Measurements from ENCODE around the gene ZNF428. TPM values are rescaled to one million over a fixed set of nuclear protein-coding genes. Genes with fewer than 3 reads are reported as not detected.
A peak's percentile ranks its signal among the peaks of the same experiment; 100 is the strongest.
"Not testable (repeated sequence)": the region's sequence is repeated elsewhere in the genome, so short reads cannot be mapped to it uniquely, and the experiment has no call there.

Gene ZNF428
- total RNA-seq, 2 donors from 2014 or later = 51.7 to 108 TPM

- H3K9me3 ChIP-seq = no peaks in the 10 kb centered on the region
- TF ChIP-seq POLR2AphosphoS5 (IDR thresholded peaks at IDR 0.05) (peak; percentile 84), POLR2A (IDR thresholded peaks at IDR 0.05) (no peak)
- H3K27ac ChIP-seq = peak overlapping the region; percentile 65 to 70
- intact Hi-C loops (cut with DNase I) = no loop called here
- no peaks in the 10 kb centered on the region for H3K27me3 ChIP-seq (replicated peaks; ENCODE audit: insufficient read depth)
- peaks cover 7% of the 10 kb centered on the region for H3K4me1 ChIP-seq (replicated peaks)
- no peaks in the 10 kb centered on the region for H3K36me3 ChIP-seq
- WGBS = 47% methylated on average over 7 of the region's 7 CpGs
- peak; percentile 79 for DNase-seq (ENCODE audit: low spot score)
- no peak overlapping the region for H3K4me3 ChIP-seq
Observed at GRCh38 chr19:43606569-43607229, 12.7 kb downstream of the ZNF428 start.

- Histone ChIP-seq H3K36me3 (no peaks in the 10 kb centered on the region), H3K4me3 (no peak overlapping the region), H3K27ac (peak overlapping the region; percentile 65 to 70), H3K27me3 (replicated peaks; ENCODE audit: insufficient read depth) (no peaks in the 10 kb centered on the region), H3K9me3 (no peaks in the 10 kb centered on the region), H3K4me1 (replicated peaks) (peaks cover 11% of the 10 kb centered on the region)
- DNase-seq (ENCODE audit: low spot score) = no peak
- WGBS = 54% methylated on average over 7 of the region's 7 CpGs
- no peak for TF ChIP-seq POLR2AphosphoS5 (IDR thresholded peaks at IDR 0.05)
- intact Hi-C loops (cut with DNase I) = no loop called here
Observed at GRCh38 chr19:43605875-43606568, 13.4 kb downstream of the ZNF428 start.

GRCh38 chr19:43600326-43600725 lies 19.1 kb downstream of the ZNF428 start:
- H3K9me3 ChIP-seq; H3K36me3 ChIP-seq; intact Hi-C loops (cut with DNase I); H3K4me3 ChIP-seq; H3K27me3 ChIP-seq (replicated peaks; ENCODE audit: insufficient read depth): not testable (repeated sequence)
- WGBS = 43% methylated on average over 5 of the region's 5 CpGs
- H3K27ac ChIP-seq = peak overlapping the region; percentile 77 to 97
- DNase-seq (ENCODE audit: low spot score) = peak; percentile 25
- peaks cover 26% of the 10 kb centered on the region for H3K4me1 ChIP-seq (replicated peaks)

- TF ChIP-seq POLR2AphosphoS5 (IDR thresholded peaks at IDR 0.05) = peak; percentile 41
- TF ChIP-seq CTCF (IDR thresholded peaks at IDR 0.05) = peak in 1 of 4 experiments; percentile 21
- TF ChIP-seq POLR2A (IDR thresholded peaks at IDR 0.05) = no peak
- peak overlapping the region; percentile 77 to 97 for H3K27ac ChIP-seq
- H3K36me3 ChIP-seq = peaks cover 0 to 3% of the 10 kb centered on the region in 2 donors
- intact Hi-C loops (cut with DNase I) = no loop called here
- H3K9me3 ChIP-seq = no peaks in the 10 kb centered on the region
- DNase-seq (ENCODE audit: low spot score) = peak; percentile 65
- 40% methylated on average over 4 of the region's 4 CpGs for WGBS
- H3K27me3 ChIP-seq (replicated peaks; ENCODE audit: insufficient read depth) = no peaks in the 10 kb centered on the region
- peaks cover 26% of the 10 kb centered on the region for H3K4me1 ChIP-seq (replicated peaks)
- no peak overlapping the region for H3K4me3 ChIP-seq
Observed at GRCh38 chr19:43599635-43600295, 19.7 kb downstream of the ZNF428 start.

- TF ChIP-seq CTCF (IDR thresholded peaks at IDR 0.05) (no peak), POLR2AphosphoS5 (IDR thresholded peaks at IDR 0.05) (no peak), POLR2A (IDR thresholded peaks at IDR 0.05) (no peak)
- WGBS = 86% methylated on average over 19 of the region's 19 CpGs
- intact Hi-C loops (cut with DNase I) = no loop called here
- DNase-seq (ENCODE audit: low spot score) = no peak
- Histone ChIP-seq H3K36me3 (peaks cover 0 to 3% of the 10 kb centered on the region in 2 donors), H3K9me3 (no peaks in the 10 kb centered on the region), H3K27me3 (replicated peaks; ENCODE audit: insufficient read depth) (no peaks in the 10 kb centered on the region), H3K4me3 (no peak overlapping the region), H3K4me1 (replicated peaks) (peaks cover 30% of the 10 kb centered on the region), H3K27ac (peak overlapping the region; percentile 77 to 97)
Observed at GRCh38 chr19:43598445-43599240, 20.8 kb downstream of the ZNF428 start.

- DNase-seq (ENCODE audit: low spot score) = no peak
- Histone ChIP-seq H3K36me3 (peaks cover 0 to 6% of the 10 kb centered on the region in 2 donors), H3K27ac (peak overlapping the region in 1 of 2 donors; percentile 97), H3K4me1 (replicated peaks) (peaks cover 30% of the 10 kb centered on the region), H3K9me3 (no peaks in the 10 kb centered on the region), H3K27me3 (replicated peaks; ENCODE audit: insufficient read depth) (no peaks in the 10 kb centered on the region), H3K4me3 (no peak overlapping the region)
- 40% methylated on average over 5 of the region's 5 CpGs for WGBS
- intact Hi-C loops (cut with DNase I) = no loop called here
- no peak for TF ChIP-seq POLR2A (IDR thresholded peaks at IDR 0.05)
Observed at GRCh38 chr19:43597876-43598275, 21.6 kb downstream of the ZNF428 start.

All from prostate gland (tissue), 2 donors.